COR-L47 (cell line): ENCODE data around the gene KCNE3.
A peak's percentile ranks its signal among the peaks of the same experiment; 100 is the strongest.

Source experiments
- DNase-seq: peaks from one replicate; lab custom pipeline; 2025; lab: John Stamatoyannopoulos, UW

The KCNE3 gene

DNA sequence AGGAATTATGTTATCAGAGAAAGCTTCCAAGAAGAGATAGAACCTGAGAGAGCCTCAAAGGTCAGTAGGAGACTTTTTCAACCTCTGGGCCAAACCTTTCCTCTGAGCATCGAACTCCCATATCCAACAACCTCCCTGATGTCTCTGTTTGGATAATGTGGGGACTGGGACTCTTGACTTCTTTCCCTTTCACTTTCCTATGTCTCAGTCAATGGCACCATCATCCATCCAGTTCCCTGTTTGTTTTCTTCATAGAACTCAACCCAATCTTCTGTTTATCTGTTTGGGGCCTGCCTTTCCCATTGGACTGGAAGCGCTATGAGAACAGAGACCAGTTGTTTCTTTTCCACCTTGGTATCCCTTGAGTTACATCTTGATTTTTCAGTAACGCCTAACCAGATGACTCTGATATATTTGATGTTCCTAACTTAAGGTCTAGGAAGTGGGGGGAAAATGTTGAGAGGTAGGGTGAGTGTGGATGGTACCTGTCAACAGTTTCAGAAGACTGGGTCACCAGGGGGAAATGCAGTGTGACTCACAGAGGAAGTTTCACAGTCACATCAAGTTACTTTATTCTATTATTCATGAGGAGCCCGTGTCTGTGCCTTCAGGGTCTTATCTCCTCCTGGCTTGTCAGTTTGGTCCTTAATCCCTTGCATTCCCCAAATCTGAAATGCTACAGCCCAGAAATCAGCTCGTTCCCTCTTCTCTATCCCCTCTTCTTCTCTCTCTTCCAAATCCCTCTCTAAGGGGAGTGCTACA lies 4.5 kb upstream of the KCNE3 start:
- DNase-seq, result no peak

DNA sequence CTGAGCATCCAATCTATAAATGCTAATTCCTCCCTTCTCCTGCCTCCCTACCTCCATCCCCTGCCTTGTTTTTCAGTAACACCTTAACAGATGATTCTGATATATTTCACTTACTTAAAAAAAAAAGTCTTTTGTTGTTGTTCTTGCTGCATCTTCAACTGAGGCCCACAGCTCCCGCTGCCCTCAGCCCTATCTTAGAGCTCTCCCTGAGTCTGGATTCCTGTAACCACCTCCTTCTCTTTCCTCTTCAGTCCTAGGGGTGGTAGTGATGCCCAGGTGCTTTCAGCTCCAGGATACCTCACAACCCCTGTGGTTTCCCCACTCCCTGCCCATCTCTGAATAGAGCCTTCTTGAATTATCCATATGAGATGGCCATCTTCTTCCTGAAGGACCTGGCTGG lies 3.7 kb upstream of the KCNE3 start:
- no peak for DNase-seq

DNA sequence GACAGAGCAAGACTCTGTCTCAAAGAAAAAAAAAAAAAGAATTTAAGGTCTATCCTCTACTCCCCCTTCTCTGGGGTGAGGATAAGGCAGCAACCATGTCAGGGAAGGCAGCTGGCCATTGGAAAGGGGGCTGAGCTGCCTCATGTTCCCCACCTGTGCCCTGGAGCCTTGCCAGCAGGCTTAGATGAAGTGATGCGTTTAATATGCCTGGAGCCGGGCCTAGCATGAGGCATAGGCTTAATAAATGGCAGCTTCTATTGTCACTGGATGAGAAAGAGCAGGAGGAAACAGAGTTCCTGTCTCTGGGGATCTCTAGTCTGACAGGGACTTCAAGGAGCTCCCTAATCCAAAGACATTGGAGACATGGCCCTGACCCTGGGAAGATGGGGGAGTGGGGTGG lies 3.2 kb upstream of the KCNE3 start:
- peak; percentile 14 for DNase-seq

DNA sequence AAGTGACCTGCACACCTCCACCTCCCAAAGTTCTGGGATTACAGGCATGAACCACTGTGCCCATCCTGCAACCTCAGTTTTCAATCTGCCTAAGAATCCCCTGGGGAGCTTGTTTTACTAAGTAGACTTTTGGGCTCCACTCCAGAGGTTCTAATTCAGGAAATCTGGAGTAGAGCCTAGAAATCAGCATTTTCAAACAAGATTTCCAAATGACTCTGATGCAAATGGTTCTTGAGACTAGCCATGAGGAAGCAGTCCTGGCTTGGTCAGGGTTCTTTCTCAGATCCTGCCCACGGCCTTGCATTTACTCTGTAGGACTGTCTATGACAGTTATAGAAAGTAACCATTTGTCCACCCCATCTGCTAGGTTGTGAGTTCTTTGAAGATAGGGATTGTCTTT lies 1.6 kb upstream of the KCNE3 start:
- DNase-seq, result no peak

DNA sequence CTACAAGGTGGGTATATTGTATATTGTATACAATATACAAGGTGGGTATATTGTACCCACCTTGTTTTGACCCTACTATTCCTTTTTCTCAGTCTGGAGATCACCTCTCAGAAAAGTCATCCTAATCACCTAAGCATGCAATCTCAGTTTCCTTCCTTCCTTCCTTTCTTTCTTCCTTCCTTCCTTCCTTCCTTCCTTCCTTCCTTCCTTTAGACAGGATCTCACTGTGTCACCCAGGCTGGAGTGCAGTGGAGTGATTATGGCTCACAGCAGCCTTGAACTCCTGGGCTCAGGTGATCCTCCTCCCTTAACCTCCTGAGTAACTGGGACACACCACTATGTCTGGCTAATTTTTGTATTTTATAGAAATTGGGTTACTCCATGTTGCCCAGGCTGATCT lies 1.2 kb upstream of the KCNE3 start:
- no peak for DNase-seq

DNA sequence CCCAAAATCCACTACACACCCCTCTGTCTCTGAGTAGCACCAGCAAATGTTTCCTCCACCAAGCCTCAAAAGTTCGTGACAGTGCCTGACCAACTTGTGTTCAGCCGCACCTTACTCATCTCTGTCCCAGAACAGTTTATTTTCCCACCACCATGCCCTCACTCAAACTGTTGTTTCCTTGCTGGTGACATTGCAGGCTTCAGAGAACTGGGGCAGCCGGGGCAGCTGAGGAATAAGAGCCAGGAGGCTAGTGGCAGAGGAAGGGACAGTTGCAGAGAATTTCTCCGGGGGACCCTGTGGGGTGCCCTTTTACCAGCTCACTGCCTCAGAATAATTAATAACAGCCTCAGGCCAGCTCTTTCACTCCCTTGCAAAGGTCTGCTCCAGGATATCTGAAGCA lies 709 bp upstream of the KCNE3 start:
- no peak for DNase-seq

DNA sequence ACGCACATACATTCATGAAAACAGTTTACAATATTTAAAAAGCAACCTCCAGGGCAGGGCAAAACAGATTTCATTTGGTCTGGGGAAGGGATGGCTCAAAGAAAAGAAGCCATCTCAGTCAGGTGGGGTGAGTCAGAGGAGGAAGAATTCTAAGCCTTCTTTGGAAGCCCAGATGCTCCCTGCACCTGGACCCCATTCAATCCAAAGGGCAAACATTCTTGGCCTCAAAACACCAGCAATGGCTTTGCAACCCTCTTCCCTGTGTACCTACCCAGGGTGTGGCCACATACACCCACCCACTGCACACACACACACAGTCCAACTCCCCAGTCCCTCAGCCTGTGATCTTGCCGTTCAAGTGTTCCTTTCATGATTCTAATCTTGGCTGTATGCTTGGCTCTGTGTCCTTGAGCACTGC lies 2.0 kb downstream of the KCNE3 start:
- no peak for DNase-seq

DNA sequence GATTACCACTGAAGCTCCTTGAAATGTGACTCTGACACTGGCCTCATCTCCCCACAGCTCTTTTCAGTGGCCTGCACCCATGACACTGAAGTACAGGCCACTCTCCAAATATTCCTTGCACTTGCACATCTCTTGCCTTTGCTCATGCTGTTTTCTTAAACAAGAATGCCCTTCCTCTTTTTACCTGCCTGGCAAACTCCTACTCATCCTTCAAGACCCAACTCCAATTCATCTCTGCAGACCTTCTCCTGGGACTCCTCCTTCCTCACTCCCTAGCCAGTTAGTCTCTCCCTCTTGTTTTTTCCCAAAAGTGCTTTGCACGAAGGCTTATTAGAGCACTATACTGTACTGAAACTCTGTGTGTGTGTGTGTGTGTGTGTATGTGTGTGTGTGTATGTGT lies 2.6 kb downstream of the KCNE3 start:
- no peak for DNase-seq

DNA sequence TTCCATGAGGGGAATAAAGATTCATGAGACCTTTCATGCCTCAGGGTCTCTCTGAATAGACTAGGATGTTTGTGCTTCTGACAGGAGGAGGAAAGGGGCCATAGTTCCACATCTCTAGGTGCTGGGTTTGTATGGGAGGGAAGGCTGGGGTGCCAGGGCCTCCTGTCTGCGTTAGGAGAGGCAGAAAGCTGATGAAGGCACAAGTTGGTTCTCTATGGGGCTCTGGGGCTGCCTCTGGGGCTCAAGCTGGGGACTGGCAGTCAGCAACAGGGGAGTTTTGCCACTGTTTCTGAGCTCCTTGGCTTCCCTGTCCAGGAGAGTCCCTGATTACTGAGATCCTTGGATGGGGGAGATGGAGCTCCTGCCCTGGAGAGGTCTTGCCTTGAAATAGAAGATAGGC lies 4.1 kb downstream of the KCNE3 start:
- no peak for DNase-seq

DNA sequence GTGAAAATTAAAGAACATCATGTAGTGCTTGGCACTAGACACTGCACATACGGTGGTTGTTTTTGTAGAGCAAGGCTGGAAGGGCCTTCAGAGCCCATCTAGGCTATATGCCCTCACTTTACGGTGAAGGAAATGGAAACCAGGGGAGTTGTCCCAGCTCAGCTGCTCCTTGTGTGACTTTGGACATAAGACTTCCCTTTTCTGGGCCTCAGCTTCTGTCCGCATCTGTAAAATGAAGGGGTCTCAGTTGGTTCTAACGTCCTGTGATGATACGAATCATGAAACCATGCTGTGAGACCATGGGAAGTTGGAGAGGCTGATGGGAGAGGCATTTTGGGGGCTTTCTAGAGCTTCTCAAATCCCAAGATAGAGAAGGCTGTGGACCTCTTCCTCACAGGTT lies 4.7 kb downstream of the KCNE3 start:
- DNase-seq, result no peak

DNA sequence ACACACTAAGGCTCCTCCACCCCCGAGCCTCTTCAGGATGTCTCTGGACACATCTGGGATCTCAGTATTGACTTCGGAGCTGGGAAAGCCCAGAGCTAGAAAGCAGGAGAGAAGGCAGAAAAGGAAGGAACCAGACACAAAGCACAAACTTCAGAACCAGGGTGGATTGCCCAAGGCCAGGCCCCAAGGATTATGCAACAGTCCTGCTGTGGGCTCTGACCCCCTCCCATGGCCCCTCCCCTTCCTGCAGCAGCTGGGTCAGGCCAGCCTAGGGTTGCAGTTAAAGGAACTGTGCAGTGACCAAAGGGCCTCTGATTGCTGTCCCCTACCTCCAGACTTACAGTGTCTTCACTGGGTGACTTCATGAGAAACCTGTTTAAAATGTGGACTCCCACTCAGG lies 5.3 kb downstream of the KCNE3 start:
- no peak for DNase-seq

DNA sequence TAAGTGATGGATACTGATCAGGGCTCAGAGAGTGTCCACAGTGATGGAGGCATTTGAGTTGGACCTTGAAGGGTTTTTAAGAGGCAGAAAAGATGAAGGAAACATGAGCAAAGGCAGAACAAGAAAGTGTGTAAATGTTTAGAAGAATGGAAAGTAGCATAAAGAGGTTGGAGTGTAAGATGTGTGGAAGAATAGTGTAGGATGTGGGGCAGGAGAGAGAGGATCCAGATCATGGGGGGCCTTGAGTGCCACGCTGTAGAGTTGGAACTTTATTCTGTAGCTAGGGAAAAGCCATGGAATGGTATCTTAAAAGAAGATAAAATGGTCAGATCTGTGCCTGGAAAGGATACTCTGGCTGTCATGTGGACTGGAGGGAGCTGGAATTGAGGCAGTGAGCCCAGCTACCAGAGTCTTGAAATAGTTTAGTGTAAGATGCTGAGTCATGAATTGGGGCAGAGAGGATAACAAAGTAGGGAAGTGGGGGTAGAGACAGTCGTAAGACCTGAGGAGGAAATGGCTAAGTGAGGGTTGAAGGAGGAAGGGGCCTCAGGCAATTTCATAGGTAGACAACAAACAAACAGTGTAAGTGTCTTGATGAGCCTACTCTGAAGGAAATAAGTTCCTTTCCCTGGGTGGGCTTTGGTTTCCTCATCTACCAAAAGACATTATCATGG lies 6.7 kb downstream of the KCNE3 start:
- no peak for DNase-seq

DNA sequence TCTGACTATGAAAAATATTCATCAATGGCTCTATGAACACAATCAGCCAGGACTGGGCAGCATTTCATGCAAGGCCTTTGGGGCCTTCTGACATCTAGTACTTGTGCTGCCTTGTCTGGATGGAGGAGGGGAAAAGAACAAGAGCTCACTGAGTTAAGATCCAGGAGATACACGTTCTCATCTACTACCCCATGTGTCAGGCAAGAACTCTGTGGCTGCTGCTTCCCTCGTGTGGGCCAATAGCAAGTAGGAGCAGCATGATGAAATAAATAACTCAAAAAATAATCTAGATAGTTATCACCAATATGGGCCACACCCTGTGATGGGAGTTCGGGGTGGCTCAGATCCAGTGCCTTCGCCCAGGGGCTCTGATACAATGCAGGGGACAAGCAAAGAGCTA lies 7.3 kb downstream of the KCNE3 start:
- no peak for DNase-seq

DNA sequence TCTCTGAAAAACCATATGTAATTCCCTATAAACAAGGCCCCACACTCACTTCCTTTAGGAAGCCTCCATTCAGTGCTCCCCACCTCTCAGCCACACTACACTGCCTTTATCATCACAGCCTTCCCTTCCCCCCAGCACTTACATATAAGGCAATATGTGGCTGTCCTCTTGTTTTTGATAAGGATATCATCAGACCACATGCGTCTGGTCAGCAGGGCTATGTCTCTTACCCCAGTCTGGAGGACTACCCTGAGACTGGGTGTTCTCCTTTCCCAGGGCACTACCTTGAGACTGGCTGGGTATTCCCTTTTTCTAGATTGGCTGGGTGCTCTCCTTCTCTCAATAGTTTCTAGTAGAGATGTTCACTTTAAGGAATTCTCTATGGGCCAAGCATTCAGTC lies 7.8 kb downstream of the KCNE3 start:
- no peak for DNase-seq

DNA sequence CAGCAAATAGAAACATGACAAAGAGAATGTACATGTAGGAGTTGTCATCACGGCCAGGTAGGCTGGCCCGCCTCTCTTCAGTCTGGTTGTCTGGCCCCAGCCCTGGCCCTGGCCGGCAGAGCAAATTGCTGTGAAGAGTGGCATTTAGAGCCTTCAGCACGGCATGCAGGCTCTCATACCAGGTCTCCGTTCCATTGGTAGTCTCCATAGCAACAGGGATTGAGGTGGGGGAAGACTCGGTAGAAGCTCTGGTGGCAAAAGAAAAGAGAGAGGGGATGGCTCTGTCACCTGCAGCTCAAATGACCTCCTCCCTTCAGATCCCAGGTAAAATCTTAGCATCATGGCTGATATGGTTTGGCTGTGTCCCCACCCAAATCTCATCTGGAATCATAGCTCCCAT lies 10.0 kb downstream of the KCNE3 start:
- DNase-seq, result no peak

DNA sequence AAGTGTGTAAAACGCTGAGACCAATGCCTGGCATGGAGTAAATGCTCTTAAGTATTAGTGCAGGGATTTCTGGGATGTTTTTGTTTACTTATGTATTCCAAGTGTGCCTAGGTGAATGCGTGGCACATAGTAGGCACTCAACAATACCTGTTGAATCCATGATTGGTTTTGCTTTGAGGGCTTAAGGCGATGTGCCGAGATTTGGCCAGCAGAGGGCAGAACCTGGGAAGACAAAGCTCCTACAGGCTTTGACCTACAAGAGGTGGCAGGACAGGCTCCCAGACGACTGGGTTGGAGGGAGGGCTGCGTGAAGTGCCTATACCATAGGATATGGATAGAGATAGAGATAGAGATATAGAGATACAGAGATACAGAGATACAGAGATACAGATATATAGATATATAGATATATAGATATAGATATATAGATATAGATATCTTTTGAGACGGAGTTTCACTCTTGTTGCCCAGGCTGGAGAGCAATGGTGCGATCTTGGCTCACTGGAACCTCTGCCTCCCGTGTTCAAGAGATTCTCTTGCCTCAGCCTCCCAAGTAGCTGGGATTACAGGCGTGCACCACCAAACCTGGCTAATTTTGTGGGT lies 13.9 kb downstream of the KCNE3 start:
- DNase-seq, result peak; percentile 42

DNA sequence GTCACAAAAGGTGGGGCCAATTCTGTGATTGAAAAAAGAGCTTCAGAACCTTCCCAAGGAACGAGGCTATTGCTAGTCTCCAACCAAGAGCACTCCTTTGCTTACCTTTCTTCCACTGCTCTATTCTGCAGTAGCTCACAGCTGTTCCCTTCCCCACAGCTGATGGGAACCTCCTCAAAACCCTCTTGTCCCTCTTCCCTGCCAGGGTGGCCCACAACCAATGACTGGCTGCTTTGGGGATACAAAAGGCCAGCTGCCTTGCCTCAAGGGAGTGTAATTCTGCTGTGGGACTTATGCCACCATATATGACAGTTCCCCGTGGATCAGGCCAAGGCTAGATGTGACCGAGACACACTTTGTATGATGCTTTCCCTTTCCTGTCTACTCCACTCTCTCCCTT lies 15.0 kb downstream of the KCNE3 start:
- DNase-seq, result no peak

DNA sequence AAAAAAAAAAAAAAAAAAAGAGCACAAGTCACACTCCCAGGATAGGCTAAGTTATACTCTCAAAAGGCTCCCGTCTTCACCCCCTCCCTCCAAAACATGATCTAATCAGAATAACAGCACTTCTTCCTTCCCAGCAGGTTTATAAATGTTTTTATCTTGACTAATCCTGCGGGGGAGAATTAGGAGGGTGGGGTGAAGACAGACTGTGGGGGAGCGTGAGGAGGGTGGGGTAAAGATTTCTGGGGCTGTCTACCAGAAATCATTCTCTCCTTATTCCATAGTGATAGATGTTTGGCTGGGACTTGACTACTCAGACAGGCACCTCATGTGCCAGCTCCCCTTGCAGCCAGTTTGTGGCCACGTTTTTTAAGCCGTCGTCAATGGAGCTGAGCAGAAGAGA lies 17.0 kb downstream of the KCNE3 start:
- DNase-seq, result no peak

DNA sequence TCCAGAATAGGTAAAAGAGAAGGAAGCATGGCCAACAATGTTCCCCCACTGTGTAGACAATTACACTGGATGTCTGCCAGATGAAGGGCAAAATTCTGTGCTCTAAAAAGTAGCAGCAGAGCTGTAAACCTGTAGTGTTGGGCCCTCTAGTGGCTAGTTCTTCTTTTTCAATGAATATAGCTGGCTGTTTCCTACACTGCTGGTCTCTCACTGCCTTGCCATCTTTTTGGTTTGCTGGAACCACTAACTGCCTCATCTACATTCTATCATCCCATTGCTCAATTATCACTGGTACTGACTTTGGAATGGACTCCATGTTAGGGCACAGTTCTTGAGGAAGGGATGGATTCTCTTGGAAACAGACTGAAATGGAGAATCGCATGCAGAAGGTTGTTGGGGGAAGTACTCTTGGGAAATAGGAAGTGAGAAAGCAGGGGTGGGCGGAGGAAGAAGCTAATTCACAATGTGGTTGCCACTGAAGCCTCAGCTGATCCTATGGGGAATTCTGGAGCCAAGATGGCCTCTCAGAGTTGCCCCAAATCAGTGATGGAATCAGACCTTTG lies 17.9 kb downstream of the KCNE3 start:
- DNase-seq, result peak; percentile 94

DNA sequence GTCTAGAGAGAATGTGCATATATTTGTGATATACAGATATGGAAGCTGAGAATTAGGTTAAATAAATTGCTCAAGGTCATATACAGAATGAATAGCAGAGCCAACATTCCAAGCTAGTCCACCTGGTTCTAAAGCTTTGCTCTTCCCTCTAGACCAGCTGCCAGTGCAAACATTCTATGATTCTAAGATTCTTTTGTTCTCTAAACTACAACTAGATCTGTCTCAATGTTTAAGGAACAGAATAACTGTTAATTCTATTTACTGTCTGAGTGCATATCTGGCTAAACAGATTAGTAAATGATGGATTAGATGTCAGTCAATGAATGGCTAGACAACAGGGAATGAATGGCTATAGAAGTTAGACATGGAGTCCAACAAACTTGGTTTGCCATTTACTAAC lies 19.6 kb downstream of the KCNE3 start:
- no peak for DNase-seq

DNA sequence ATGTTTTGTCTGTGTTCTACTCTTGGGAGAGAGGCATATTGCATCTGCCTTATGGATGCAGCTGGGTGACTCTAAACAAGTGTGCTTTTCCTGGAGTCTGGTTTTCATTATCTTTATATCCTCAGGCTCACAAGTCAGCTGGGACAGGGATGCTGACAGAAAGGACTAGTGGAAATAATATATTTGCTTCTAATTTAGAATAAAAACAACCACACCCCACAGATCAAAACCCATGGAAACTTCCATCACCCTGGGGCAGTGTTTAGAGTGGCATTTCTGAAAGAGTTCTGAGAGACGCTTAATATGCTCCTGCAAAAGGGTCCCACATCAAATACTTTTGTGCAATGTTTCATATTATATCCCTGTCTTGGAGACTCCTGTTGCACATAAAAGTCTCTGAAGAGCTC lies 20.8 kb downstream of the KCNE3 start:
- no peak for DNase-seq

DNA sequence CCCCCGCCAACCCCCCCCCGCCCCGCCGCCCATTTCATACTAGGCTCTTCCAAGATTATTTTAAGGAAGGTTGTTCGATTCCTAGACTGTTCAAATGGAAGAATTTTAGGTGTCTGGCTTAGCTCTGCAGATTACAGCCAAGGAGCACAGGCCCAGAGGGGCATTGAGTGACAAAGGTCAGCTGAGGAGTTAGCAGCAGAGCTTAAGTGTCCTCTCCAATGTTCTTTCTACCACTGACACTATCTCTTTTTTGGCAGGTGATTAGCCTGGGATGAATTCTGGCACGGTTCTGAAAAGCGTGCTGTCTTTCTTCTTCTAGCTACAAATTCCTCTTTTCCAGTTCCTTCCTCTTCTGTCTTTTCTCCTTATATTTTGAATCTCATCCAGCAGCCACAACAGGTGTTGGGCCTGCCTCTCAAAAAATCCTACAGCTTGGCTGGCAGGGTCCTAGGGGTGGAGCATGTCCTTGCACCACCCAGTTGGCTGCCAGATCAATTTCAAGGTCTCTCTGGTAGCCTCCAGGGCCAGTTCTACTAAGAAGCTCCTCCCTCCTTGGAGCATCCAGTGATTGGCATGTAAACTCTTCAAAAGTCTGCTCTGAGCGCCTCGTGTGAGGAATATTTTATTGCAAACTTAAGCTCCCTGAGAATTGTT lies 23.0 kb downstream of the KCNE3 start:
- DNase-seq, result no peak
